Ureter (tissue), 1 donor: ENCODE results near the gene AOC3. TPM values are rescaled to one million over a fixed set of nuclear protein-coding genes. Genes with fewer than 3 reads are reported as not detected.
A peak's percentile ranks its signal among the peaks of the same experiment; 100 is the strongest.
"Not testable (repeated sequence)": the region's sequence is repeated elsewhere in the genome, so short reads cannot be mapped to it uniquely, and the experiment has no call there.

Source experiments
- DNase-seq: peaks from one replicate; pipeline ENCODE4 v3.0.0-alpha.2; 2020; ENCODE audit warnings: low spot score
- total RNA-seq: library from RNA; stranded (reverse); gene quantifications from one replicate; pipeline ENCODE4 v1.2.4, GENCODE V29; 2023
- donor health status: DM: yes; HTN: yes; CAD: no.

AOC3 gene
- total RNA-seq, 1 donor from 2014 or later = 89.9 TPM

DNA sequence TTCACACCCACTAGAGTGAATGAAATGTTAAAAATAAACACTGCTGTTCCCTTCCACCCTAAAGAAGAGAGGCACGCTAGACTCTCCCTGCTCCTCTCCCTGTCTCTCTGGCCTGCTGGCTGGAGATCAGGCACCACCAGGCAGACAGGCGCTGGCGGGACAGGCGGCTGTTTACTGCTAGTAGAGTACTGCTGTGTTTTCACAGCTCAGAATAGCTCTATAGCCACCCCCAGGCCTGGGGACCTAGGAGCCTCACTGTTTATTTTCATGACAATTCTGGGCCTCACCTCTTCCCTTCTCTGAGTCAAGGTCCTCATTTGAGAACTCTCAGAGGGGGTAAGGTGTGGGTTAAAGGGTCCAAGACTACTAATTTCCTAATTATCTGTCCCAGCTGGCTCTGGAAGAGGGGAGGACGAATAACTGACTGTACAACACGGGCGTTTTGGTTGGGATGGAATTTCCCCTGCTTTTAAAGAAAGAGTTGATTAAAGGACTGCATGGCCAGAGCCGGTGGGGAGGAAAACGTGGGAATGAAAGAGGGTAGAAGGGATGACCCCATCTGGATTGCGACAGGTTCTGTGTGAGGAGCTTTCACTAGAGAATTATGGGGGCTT, 40.6 kb downstream of the AOC3 start:
- no peak for DNase-seq

DNA sequence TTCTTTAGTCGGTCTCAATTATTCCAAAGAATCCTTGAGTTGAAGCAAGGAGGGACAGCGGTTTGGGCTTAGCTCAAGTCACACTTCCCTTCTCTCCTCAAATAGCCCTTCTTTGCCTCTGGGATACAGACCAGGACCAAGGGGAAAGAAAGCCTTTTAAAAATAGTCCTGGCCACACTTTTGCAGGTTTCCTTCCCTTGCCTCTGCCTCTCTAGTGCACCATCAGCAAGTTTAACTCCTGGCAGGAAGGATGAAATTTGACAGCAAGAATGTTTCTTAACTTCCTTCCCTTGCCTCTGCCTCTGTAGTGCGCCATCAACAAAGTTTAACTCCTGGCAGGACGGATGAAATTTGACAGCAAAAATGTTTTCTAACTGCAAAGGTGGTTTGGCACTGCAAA, 42.4 kb downstream of the AOC3 start:
- no peak for DNase-seq

DNA sequence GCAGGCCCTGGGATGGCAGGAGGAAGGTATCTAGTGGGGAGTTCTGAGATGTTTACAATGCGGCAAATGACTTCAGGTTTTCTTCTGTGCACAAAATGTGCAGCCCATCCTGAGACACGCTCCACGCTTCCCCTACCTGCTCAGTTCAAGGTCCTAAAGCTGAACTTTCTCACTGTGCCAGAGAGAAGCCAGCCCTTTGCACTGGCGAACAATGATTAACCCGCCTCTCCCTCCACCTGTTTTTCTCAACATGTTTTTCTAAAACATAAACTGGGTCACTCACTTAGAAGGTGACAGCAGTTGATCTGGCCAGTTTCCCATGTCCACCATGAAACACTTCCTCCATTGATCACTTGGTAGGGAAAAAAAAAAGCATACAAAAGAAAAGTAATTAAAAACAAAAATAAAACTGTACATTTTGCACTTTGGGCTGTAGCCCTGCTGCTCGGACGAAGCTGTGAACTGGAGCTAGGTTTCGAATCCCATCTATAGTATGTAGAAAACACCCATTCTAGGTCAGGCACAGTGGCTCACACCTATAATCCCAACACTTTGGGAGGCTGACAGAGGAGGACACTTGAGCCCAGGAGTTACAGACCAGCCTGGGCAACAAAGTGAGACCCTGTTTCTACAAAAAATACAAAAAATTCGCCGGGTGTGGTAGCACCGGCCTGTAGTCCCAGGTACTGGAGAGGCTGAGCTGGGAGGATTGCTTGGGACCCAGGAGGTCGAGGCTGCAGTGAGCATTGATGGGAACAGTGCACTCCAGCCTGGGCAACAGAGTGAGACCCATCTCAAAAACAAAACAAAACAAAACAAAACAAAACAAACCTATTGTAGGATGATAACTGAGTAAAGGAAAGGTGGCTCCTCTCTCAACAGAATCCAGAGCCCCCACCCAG, 43.5 kb downstream of the AOC3 start:
- no peak for DNase-seq

DNA sequence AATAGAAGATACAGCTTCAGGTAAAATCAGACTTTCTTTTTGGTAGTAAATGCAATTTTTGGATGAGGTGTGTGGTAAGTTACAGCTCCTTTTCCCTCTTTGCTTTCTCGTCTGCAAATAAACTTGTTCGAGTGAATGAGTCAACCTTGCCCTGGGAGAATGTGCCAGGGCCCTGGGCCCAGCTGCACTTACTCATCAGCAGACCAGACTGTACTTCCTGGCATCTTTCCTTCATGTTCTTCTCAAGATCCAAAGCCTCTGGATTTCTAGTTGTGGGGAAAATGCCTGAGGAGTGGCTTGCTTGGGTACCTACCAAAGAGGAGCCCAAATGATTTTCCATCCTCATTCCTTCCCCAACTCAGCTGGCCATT, 44.2 kb downstream of the AOC3 start:
- peak; percentile 54 for DNase-seq

DNA sequence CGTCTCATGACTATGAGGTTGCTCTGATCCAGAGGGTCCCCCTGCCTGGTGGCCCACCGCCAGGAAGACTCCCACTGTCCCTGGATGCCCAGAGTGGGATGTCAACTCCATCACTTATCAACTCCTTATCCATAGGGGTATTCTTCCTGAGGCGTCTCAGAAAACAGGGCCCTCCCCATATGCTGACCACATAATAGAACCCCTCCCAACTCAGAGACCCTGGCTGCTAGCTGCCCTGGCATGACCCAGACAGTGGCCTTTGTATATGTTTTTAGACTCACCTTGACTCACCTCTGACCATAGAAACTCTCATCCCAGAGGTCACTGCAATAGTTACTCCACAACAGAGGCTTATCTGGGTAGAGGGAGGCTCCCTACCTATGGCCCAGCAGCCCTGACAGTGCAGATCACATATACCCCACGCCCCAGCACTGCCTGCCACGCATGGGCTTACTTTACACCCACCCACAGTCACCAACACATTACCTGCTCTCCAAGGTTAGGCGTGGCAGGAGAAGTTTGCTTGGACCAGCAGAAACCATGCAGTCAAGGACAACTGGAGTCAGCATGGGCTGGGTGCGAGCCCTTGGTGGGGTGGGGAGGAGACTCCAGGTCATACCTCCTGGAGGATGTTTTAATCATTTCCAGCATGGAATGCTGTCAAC, 47.3 kb downstream of the AOC3 start:
- DNase-seq = no peak

DNA sequence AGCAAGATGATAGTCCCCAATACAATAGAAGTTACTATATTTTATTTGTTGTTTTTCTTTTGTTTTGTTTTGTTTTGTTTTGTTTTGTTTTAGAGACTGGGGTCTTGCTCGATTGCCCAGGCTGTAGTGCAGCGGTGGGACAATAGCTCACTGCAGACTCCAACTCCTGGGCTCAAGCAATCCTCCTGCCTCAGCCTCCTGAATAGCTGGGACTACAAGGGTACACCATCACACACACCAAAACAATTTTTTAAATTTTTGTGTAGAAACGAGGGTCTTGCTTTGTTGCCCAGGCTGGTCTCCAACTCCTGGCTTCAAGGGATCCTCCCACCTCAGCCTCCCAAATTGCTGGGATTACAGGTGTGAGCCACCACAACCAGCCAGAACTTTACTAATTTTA, 49.0 kb downstream of the AOC3 start:
- DNase-seq = not testable (repeated sequence)

DNA sequence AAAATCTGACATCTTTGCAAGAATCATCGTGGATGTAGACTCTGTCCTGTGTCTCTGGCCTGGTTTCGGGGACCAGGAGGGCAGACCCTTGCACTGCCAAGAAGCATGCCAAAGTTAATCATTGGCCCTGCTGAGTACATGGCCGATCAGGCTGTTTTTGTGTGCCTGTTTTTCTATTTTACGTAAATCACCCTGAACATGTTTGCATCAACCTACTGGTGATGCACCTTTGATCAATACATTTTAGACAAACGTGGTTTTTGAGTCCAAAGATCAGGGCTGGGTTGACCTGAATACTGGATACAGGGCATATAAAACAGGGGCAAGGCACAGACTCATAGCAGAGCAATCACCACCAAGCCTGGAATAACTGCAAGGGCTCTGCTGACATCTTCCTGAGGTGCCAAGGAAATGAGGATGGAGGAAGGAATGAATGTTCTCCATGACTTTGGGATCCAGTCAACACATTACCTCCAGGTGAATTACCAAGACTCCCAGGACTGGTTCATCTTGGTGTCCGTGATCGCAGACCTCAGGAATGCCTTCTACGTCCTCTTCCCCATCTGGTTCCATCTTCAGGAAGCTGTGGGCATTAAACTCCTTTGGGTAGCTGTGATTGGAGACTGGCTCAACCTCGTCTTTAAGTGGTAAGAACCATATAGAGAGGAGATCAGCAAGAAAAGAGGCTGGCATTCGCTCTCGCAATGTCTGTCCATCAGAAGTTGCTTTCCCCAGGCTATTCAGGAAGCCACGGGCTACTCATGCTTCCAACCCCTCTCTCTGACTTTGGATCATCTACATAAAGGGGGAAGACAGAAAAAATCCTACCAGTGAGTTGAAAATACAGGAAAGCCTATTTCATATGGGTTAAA, 49.7 kb downstream of the AOC3 start, which contains the start of gene G6PC1:
G6PC1 (plus strand) TSS at position 340 of the 872 bp plus-strand sequence; CDS start at position 418, 78 bp downstream.
- no peak for DNase-seq

DNA sequence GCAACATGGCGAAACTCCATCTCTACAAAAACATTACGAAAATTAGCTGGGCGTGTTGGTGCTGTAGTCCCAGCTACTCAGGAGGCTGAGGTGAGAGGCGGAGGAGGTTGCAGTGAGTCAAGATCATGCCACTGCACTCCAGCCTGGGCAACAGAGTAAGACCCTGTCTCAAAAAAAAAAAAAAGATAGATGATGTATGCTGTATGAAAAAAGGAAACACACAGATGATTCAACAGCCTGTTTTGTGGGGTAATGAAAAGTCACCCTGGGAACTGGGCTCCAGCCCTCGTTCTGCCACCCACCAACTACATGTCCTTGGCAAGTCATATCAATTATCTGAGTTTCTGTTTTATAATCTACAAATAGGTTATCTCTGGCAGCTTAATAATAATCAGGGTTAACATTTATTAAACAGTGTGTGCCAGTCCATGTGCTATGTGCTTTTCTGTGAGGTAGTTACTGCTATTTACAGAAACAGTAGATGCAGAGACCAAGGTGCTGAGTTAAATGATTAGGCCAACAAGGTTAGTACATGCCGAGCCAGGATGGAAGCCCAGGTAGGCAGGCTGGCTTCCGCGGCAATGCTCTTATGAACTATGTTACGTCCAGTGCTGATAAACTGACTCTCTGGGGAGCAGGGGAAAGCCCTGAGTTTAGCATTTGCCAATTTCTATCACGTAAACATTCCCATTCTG, 50.7 kb downstream of the AOC3 start:
- no peak for DNase-seq

DNA sequence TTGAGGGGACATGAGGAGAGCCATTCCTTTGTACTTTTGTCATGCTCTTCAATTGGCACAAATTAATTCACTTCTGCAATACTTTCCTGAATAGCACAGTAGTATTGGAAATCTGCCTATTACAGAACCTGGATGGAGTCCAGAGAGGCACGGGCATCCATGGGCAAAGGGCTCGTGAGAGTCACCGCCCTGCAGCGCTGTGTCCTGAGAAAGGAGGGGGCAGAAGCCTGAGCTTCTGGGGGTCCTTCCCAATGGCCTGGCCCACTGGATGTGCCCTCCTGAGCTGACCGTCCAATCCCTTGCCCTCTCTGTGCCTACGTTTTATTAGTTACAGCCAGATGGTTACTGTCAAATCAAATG, 53.1 kb downstream of the AOC3 start:
- DNase-seq = no peak

DNA sequence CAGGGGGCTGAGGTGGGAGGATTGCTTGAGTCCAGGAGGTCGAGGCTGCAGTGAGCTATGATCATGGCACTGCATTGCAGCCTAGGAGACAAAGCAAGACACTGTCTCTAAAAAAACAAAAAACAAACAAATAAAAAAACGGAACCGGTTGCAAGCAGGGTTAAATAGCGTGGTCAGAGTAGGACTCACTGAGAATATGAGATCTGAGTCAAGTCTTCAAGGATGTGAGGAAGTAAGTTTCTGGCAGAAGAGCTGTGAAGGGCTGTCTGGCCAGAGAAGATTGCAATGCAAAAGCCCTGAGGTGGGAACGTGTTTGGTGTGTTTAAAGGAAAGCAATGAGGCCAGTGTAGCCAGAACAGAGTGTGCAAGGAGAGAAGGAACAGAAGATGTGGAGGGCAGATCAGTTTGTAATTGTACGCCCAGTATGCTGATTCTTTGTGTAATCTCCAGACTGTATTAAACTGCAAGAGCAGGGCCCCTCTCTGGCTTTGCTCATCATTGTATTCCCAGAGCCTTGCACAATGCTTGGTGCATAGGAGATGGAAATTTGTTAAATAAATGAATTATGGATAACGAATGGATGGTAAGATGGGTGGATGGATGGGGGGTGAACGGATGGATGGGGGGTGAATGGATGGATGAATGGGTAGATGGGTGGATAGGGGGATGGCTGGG, 55.9 kb downstream of the AOC3 start:
- no peak for DNase-seq

Other genes with a start within 250 kb of the AOC3 start
- gene RETREG3, start 241.8 kb upstream of the AOC3 start, total RNA-seq = 76.5 TPM
- 49.7 TPM for gene TUBG1, start 241.5 kb upstream of the AOC3 start, total RNA-seq
- 41.0 TPM for gene TUBG2, start 191.9 kb upstream of the AOC3 start, total RNA-seq
- gene PLEKHH3, start 174.2 kb upstream of the AOC3 start, total RNA-seq = 64.2 TPM
- gene CCR10, start 169.4 kb upstream of the AOC3 start, total RNA-seq = 1.1 TPM
- 15.3 TPM for gene CNTNAP1, start 168.7 kb upstream of the AOC3 start, total RNA-seq
- gene EZH1, start 106.2 kb upstream of the AOC3 start, total RNA-seq = 45.7 TPM
- gene RAMP2, start 90.0 kb upstream of the AOC3 start, total RNA-seq = 41.9 TPM
- 54.0 TPM for gene VPS25, start 77.8 kb upstream of the AOC3 start, total RNA-seq
- not detected for gene WNK4, start 70.6 kb upstream of the AOC3 start, total RNA-seq
- gene COA3, start 52.5 kb upstream of the AOC3 start, total RNA-seq = 80.4 TPM
- 0.75 TPM for gene CNTD1, start 52.3 kb upstream of the AOC3 start, total RNA-seq
- gene BECN1, start 26.9 kb upstream of the AOC3 start, total RNA-seq = 101 TPM
- 113 TPM for gene PSME3, start 17.8 kb upstream of the AOC3 start, total RNA-seq
- gene AOC2, start 6.6 kb upstream of the AOC3 start, total RNA-seq = 3.6 TPM
- gene G6PC1, start 49.6 kb downstream of the AOC3 start, total RNA-seq = not detected
- 69.1 TPM for gene AARSD1, start 113.3 kb downstream of the AOC3 start, total RNA-seq
- 2.7 TPM for gene PTGES3L, start 128.9 kb downstream of the AOC3 start, total RNA-seq
- 24.7 TPM for gene RUNDC1, start 129.4 kb downstream of the AOC3 start, total RNA-seq
- gene RPL27, start 147.2 kb downstream of the AOC3 start, total RNA-seq = 1,133 TPM
- 30.5 TPM for gene IFI35, start 155.6 kb downstream of the AOC3 start, total RNA-seq
- 128 TPM for gene VAT1, start 171.2 kb downstream of the AOC3 start, total RNA-seq
- gene RND2, start 174.0 kb downstream of the AOC3 start, total RNA-seq = 3.0 TPM